Calu3 (cell line): Measurements from ENCODE around the gene ATP5PF. TPM values are rescaled to one million over a fixed set of nuclear protein-coding genes. Genes with fewer than 3 reads are reported as not detected.

Experiments used
- BruUV-seq: library from RNA; stranded (reverse); fragments of 400-500 nt; replicated peaks from 2 replicates; lab custom pipeline; 2021; lab: Mats Ljungman, UMichigan
- CTCF ChIA-PET: fragments of 300-600 bp; sonication (Branson Sonifier 250); formaldehyde crosslinking; loops from one replicate; lab custom pipeline; 2022; ENCODE audit warnings: antibody characterized with exemption; lab: Charles Lee
- DNase-seq: peaks from one replicate; pipeline ENCODE4 v3.0.0; 2022
- H3K27ac Mint-ChIP-seq: one replicate; pipeline ENCODE4 v1.8.0; 2022; ENCODE audit warnings: mixed read lengths; ENCODE audit not compliant: unreplicated experiment
- H3K27me3 Mint-ChIP-seq: one replicate; pipeline ENCODE4 v1.8.0; 2022; ENCODE audit warnings: mixed read lengths; ENCODE audit not compliant: unreplicated experiment
- H3K36me3 Mint-ChIP-seq: one replicate; pipeline ENCODE4 v1.8.0; 2022; ENCODE audit warnings: mild to moderate bottlenecking, moderate library complexity, mixed read lengths; ENCODE audit not compliant: insufficient read depth, unreplicated experiment
- H3K4me1 Mint-ChIP-seq: one replicate; pipeline ENCODE4 v1.8.0; 2022; ENCODE audit warnings: mild to moderate bottlenecking, low read depth, mixed read lengths; ENCODE audit not compliant: unreplicated experiment
- H3K4me3 Mint-ChIP-seq: one replicate; pipeline ENCODE4 v1.8.0; 2022; ENCODE audit warnings: mild to moderate bottlenecking, low read depth, moderate library complexity, mixed read lengths; ENCODE audit not compliant: unreplicated experiment
- H3K9me3 Mint-ChIP-seq: one replicate; pipeline ENCODE4 v1.8.0; 2022; ENCODE audit warnings: low read depth, mixed read lengths; ENCODE audit not compliant: unreplicated experiment
- CTCF ChIP-seq: fragments of 200-600 bp; IDR thresholded peaks from one replicate; pipeline ENCODE4 v1.8.0; 2022; ENCODE audit warnings: antibody characterized with exemption; ENCODE audit not compliant: unreplicated experiment
- intact Hi-C: fragments of 100-400 bp; cut with micrococcal nuclease; formaldehyde crosslinking; loops from one replicate; pipeline ENCODE4 v1.10.0; 2022; ENCODE audit not compliant: unreplicated experiment
- total RNA-seq: library from RNA; stranded (reverse); gene quantifications from 2 replicates; pipeline ENCODE4 v1.2.3, GENCODE V29; 2022

Gene ATP5PF
- total RNA-seq, 1 experiment from 2014 or later = 95.2 TPM

GRCh38 chr21:25691976-25692375 lies 42.7 kb downstream of the ATP5PF start:
- Mint-ChIP-seq H3K4me1 (no peaks in the 10 kb centered on the region), H3K36me3 (no peaks in the 10 kb centered on the region), H3K4me3 (no peak overlapping the region), H3K9me3 (no peaks in the 10 kb centered on the region), H3K27ac (no peak overlapping the region), H3K27me3 (no peaks in the 10 kb centered on the region)
- no peak for DNase-seq
- BruUV-seq = no TSS peak
- TF ChIP-seq CTCF = no peak
- CTCF ChIA-PET = interaction anchor here (0.5 kb wide), 1 partner anchor 837 kb away, joined by 5 read pairs; no protein-coding TSS in a partner anchor
- intact Hi-C loops = no loop called here

GRCh38 chr21:25689226-25689625 lies 45.5 kb downstream of the ATP5PF start:
- no peak overlapping the region for H3K27ac Mint-ChIP-seq
- H3K27me3 Mint-ChIP-seq = no peaks in the 10 kb centered on the region
- H3K4me1 Mint-ChIP-seq = no peaks in the 10 kb centered on the region
- no peaks in the 10 kb centered on the region for H3K36me3 Mint-ChIP-seq
- CTCF ChIA-PET = no interaction called here
- TF ChIP-seq CTCF = no peak
- no TSS peak for BruUV-seq
- H3K4me3 Mint-ChIP-seq = no peak overlapping the region
- no peaks in the 10 kb centered on the region for H3K9me3 Mint-ChIP-seq
- DNase-seq = no peak
- intact Hi-C loops = no loop called here

- Mint-ChIP-seq H3K27me3 (no peaks in the 10 kb centered on the region), H3K9me3 (no peaks in the 10 kb centered on the region), H3K4me3 (no peak overlapping the region), H3K27ac (no peak overlapping the region), H3K36me3 (no peaks in the 10 kb centered on the region), H3K4me1 (no peaks in the 10 kb centered on the region)
- TF ChIP-seq CTCF = no peak
- BruUV-seq = no TSS peak
- CTCF ChIA-PET = no interaction called here
- intact Hi-C loops = no loop called here
- DNase-seq = no peak
Observed at GRCh38 chr21:25688275-25689155, 46.2 kb downstream of the ATP5PF start.

- DNase-seq = no peak
- no peaks in the 10 kb centered on the region for H3K36me3 Mint-ChIP-seq
- BruUV-seq = no TSS peak
Observed at GRCh38 chr21:25687787-25688186, 46.9 kb downstream of the ATP5PF start.

More at GRCh38 chr21:25687787-25688186, 46.9 kb downstream of the ATP5PF start:
- Mint-ChIP-seq H3K27ac (no peak overlapping the region), H3K9me3 (no peaks in the 10 kb centered on the region), H3K4me1 (no peaks in the 10 kb centered on the region), H3K27me3 (no peaks in the 10 kb centered on the region), H3K4me3 (no peak overlapping the region)
- CTCF ChIA-PET = no interaction called here
- no peak for TF ChIP-seq CTCF
- intact Hi-C loops = no loop called here
